ENCODE results near the gene ZMYND8. TPM values are rescaled to one million over a fixed set of nuclear protein-coding genes. Genes with fewer than 3 reads are reported as not detected.

ZMYND8 gene
- total RNA-seq, 2 donors from 2014 or later = 22.6 to 27.5 TPM

Small RNA genes within 50 kb of the gene (microRNA-seq; reads per million reads assigned to microRNA genes)
- 0.81 to 2.2 reads per million in 2 donors for gene MIR3616

Other genes with a start within 250 kb of the ZMYND8 start
- gene NCOA3, start 145.2 kb upstream of the ZMYND8 start, total RNA-seq = 10 to 100 TPM; 18.6 to 25.2 TPM

Data from left cardiac atrium (tissue), 2 donors.